ENCODE measurements around the gene GPX4. TPM values are rescaled to one million over a fixed set of nuclear protein-coding genes. Genes with fewer than 3 reads are reported as not detected.

The GPX4 gene
- total RNA-seq, 2 experiments from 2014 or later, result 148 to 203 TPM

DNA sequence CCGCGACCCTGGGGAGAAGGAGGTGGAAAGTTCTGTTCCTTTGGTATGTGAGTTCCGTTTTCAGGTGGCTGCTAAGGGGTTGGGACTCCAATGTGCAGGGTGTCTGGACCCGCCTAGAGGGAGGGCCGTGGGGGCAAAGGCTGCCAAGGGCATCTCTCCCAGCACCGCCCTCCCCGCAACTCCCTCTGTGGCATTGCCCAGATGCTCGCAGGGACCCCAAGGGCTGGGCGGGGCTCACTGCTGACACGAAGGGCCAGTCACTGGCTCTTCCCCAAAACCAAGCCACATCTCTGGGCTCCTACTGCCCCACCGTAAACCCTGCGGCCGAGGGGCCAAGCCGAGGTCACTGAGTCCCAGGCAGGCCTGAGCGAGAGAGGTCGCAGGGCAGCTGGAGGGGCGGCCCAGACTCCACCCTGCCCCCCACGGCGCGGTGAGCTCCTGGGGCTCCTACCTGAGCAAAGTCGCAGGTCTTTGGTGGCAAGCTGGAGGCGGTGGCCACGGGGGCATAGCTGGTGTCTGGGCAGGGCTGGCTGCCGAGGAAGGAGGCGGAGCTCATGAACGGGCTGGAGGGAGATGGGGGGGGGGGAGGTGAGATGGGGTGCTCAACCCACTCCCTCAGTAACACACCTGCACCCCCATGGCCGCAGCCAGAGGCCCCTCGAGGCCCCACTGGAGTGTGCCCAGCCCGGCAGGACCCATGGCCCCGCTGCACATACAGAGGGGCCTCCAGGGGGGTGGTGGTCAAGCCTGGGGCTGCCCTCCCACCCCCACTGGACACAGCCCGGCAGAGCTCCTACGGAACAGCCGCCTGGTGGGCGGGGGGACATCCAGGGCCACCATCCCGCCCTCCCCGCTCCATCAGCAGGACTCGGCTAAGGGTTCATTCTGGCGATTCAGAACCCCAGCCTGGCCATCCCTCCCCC lies 43.3 kb downstream of the GPX4 start:
- Histone ChIP-seq H3K4me3 (ENCODE audit: low read depth, low read length, poor library complexity, severe bottlenecking) (no peak overlapping the region), H3K9me3 (ENCODE audit: low read length) (no peaks in the 10 kb centered on the region), H3K79me2 (ENCODE audit: insufficient read depth, low read depth, low read length) (no peaks in the 10 kb centered on the region), H3K4me1 (ENCODE audit: insufficient read depth, low read length, poor library complexity, severe bottlenecking) (no peaks in the 10 kb centered on the region), H3K4me2 (ENCODE audit: low read length) (no peak overlapping the region), H3K36me3 (ENCODE audit: insufficient read depth, low read length) (peaks cover 19% of the 10 kb centered on the region), H2AFZ (ENCODE audit: low read length) (no peak overlapping the region), H3K27ac (ENCODE audit: low read depth, low read length, poor library complexity, severe bottlenecking) (no peak overlapping the region), H3K9me2 (ENCODE audit: insufficient read depth, low read length) (no peaks in the 10 kb centered on the region), H4K20me1 (ENCODE audit: insufficient read depth, low read length) (no peaks in the 10 kb centered on the region)
- CTCF ChIA-PET (ENCODE audit: unreplicated experiment), result no interaction called here
- intact Hi-C loops (cut with micrococcal nuclease; ENCODE audit: unreplicated experiment), result no loop called here
- DNase-seq (ENCODE audit: low spot score), result no peak
- no TSS peak for BruUV-seq (replicated peaks)
- POLR2A ChIA-PET, result no interaction called here
- no peak for TF ChIP-seq EZH2phosphoT487 (IDR thresholded peaks at IDR 0.05; ENCODE audit: borderline replicate concordance, low read depth, low read length)
- TF ChIP-seq, protein P1, sequence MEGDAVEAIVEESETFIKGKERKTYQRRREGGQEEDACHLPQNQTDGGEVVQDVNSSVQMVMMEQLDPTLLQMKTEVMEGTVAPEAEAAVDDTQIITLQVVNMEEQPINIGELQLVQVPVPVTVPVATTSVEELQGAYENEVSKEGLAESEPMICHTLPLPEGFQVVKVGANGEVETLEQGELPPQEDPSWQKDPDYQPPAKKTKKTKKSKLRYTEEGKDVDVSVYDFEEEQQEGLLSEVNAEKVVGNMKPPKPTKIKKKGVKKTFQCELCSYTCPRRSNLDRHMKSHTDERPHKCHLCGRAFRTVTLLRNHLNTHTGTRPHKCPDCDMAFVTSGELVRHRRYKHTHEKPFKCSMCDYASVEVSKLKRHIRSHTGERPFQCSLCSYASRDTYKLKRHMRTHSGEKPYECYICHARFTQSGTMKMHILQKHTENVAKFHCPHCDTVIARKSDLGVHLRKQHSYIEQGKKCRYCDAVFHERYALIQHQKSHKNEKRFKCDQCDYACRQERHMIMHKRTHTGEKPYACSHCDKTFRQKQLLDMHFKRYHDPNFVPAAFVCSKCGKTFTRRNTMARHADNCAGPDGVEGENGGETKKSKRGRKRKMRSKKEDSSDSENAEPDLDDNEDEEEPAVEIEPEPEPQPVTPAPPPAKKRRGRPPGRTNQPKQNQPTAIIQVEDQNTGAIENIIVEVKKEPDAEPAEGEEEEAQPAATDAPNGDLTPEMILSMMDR (conservative IDR thresholded peaks at IDR 0.05; ENCODE audit: low read length), result no peak

DNA sequence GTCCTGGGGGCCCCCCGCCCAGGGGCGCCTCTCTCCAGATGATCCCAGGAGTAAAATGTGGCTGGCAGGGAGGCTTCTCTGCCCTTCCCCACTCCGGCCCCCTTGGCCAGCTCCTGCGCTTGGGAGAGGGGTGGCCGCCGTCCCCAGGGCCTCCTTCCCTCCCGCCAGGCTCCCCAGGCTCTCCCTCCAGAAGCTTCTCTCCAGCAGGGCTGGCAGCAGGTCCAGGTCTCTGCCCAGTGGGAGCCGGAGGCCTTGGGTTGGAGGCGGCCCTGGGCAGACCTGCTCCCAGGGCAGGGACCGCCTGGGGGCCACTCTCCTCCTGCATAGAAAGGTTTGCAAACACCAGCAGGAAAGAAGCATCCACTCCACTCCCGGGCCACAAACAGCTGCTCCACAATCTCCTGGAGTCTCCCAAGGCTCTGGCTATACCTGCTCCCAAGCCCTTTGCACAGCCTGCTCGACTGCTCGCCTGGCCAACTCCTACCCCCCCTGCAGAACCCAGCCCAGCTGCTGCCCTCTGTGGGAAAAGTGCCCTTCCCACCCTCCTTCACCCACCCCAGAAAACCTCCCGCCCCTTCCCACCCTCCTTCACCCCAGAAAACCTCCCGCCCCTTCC lies 44.2 kb downstream of the GPX4 start:
- no peak overlapping the region for H3K4me3 ChIP-seq (ENCODE audit: low read depth, low read length, poor library complexity, severe bottlenecking)
- no peaks in the 10 kb centered on the region for H3K9me3 ChIP-seq (ENCODE audit: low read length)
- no peak overlapping the region for H2AFZ ChIP-seq (ENCODE audit: low read length)
- ChIA-PET POLR2A (no interaction called here), CTCF (ENCODE audit: unreplicated experiment) (no interaction called here)
- BruUV-seq (replicated peaks), result no TSS peak
- no peaks in the 10 kb centered on the region for H3K4me1 ChIP-seq (ENCODE audit: insufficient read depth, low read length, poor library complexity, severe bottlenecking)
- no peak overlapping the region for H3K27ac ChIP-seq (ENCODE audit: low read depth, low read length, poor library complexity, severe bottlenecking)
- H3K79me2 ChIP-seq (ENCODE audit: insufficient read depth, low read depth, low read length), result no peaks in the 10 kb centered on the region
- no peak for DNase-seq (ENCODE audit: low spot score)
- H4K20me1 ChIP-seq (ENCODE audit: insufficient read depth, low read length), result no peaks in the 10 kb centered on the region
- intact Hi-C loops (cut with micrococcal nuclease; ENCODE audit: unreplicated experiment), result no loop called here
- H3K36me3 ChIP-seq (ENCODE audit: insufficient read depth, low read length), result peaks cover 22% of the 10 kb centered on the region
- H3K9me2 ChIP-seq (ENCODE audit: insufficient read depth, low read length), result no peaks in the 10 kb centered on the region
- no peak overlapping the region for H3K4me2 ChIP-seq (ENCODE audit: low read length)
- TF ChIP-seq EZH2phosphoT487 (IDR thresholded peaks at IDR 0.05; ENCODE audit: borderline replicate concordance, low read depth, low read length), result no peak
- TF ChIP-seq, protein P1 (conservative IDR thresholded peaks at IDR 0.05; ENCODE audit: low read length), result no peak

All from OCI-LY7 (cell line).